ENCODE data around the gene TNS1. TPM values are rescaled to one million over a fixed set of nuclear protein-coding genes. Genes with fewer than 3 reads are reported as not detected.

Gene TNS1
- total RNA-seq, 2 donors from 2014 or later: 168 to 174 TPM

- WGBS, 2 donors: 72 to 84% methylated on average over 15 of the region's 15 CpGs
- Histone ChIP-seq H3K27me3 (no peaks in the 10 kb centered on the region), H3K4me1 (no peaks in the 10 kb centered on the region), H3K27ac (no peak overlapping the region), H3K9me3 (no peaks in the 10 kb centered on the region), H3K4me3 (no peak overlapping the region), H3K36me3 (replicated peaks in 1 of 2; ENCODE audit: insufficient read depth in 1 of 2, low read depth in 2 of 2) (peaks cover 8 to 42% of the 10 kb centered on the region in 2 donors)
- intact Hi-C loops (cut with DNase I): no loop called here
- ATAC-seq: no peak
- no peak for TF ChIP-seq POLR2A (IDR thresholded peaks at IDR 0.05)
- TF ChIP-seq CTCF (IDR thresholded peaks at IDR 0.05): no peak
- no peak for DNase-seq
Measured at GRCh38 chr2:217878915-217879590, 123.7 kb downstream of the TNS1 start.

- Histone ChIP-seq H3K4me1 (no peaks in the 10 kb centered on the region), H3K9me3 (no peaks in the 10 kb centered on the region), H3K4me3 (no peak overlapping the region), H3K27me3 (no peaks in the 10 kb centered on the region), H3K36me3 (replicated peaks in 1 of 2; ENCODE audit: insufficient read depth in 1 of 2, low read depth in 2 of 2) (peaks cover 8 to 36% of the 10 kb centered on the region in 2 donors), H3K27ac (no peak overlapping the region)
- DNase-seq (no peak), ATAC-seq (no peak)
- TF ChIP-seq POLR2A (IDR thresholded peaks at IDR 0.05) (no peak), CTCF (IDR thresholded peaks at IDR 0.05) (no peak)
- intact Hi-C loops (cut with DNase I): no loop called here
- 77 to 87% methylated on average over 6 of the region's 8 CpGs for WGBS, 2 donors
Measured at GRCh38 chr2:217877866-217878265, 124.9 kb downstream of the TNS1 start.

GRCh38 chr2:217876253-217876570, 126.6 kb downstream of the TNS1 start:
- 92% methylated on average over 4 of the region's 4 CpGs; no CpG with 5 or more reads in 1 of the 2 donors for WGBS, 2 donors
- DNase-seq (no peak), ATAC-seq (no peak)
- Histone ChIP-seq H3K36me3 (replicated peaks in 1 of 2; ENCODE audit: insufficient read depth in 1 of 2, low read depth in 2 of 2) (peaks cover 8 to 29% of the 10 kb centered on the region in 2 donors), H3K27ac (no peak overlapping the region), H3K9me3 (no peaks in the 10 kb centered on the region), H3K4me1 (no peaks in the 10 kb centered on the region), H3K27me3 (no peaks in the 10 kb centered on the region), H3K4me3 (no peak overlapping the region)
- intact Hi-C loops (cut with DNase I): no loop called here
- TF ChIP-seq POLR2A (IDR thresholded peaks at IDR 0.05) (no peak), CTCF (IDR thresholded peaks at IDR 0.05) (no peak)

- Histone ChIP-seq H3K27me3 (no peaks in the 10 kb centered on the region), H3K4me3 (no peak overlapping the region), H3K27ac (no peak overlapping the region), H3K9me3 (no peaks in the 10 kb centered on the region), H3K36me3 (replicated peaks in 1 of 2; ENCODE audit: insufficient read depth in 1 of 2, low read depth in 2 of 2) (peaks cover 10 to 24% of the 10 kb centered on the region in 2 donors), H3K4me1 (no peaks in the 10 kb centered on the region)
- DNase-seq (no peak), ATAC-seq (no peak)
- TF ChIP-seq POLR2A (IDR thresholded peaks at IDR 0.05): no peak
- intact Hi-C loops (cut with DNase I): no loop called here
- 88 to 91% methylated on average over 4 of the region's 4 CpGs for WGBS, 2 donors
Measured at GRCh38 chr2:217875556-217876252, 127.1 kb downstream of the TNS1 start.

GRCh38 chr2:217875138-217875537, 127.7 kb downstream of the TNS1 start:
- intact Hi-C loops (cut with DNase I): no loop called here
- 100% methylated on average over 1 of the region's 1 CpG for WGBS, 2 donors
- no peak overlapping the region for H3K27ac ChIP-seq

More at GRCh38 chr2:217875138-217875537, 127.7 kb downstream of the TNS1 start:
- ATAC-seq (no peak), DNase-seq (no peak)
- Histone ChIP-seq H3K4me1 (no peaks in the 10 kb centered on the region), H3K4me3 (no peak overlapping the region), H3K36me3 (replicated peaks in 1 of 2; ENCODE audit: insufficient read depth in 1 of 2, low read depth in 2 of 2) (peaks cover 9 to 19% of the 10 kb centered on the region in 2 donors), H3K27me3 (no peaks in the 10 kb centered on the region), H3K9me3 (no peaks in the 10 kb centered on the region)
- TF ChIP-seq CTCF (IDR thresholded peaks at IDR 0.05) (no peak), POLR2A (IDR thresholded peaks at IDR 0.05) (no peak)
